Lung (tissue), 12 donors: ENCODE data around the gene PPP3R1. TPM values are rescaled to one million over a fixed set of nuclear protein-coding genes. Genes with fewer than 3 reads are reported as not detected.

Experiments
- ATAC-seq: fragments of 200-7000 bp; cut with Tn5 transposase; one replicate; pipeline ENCODE4 v1.9.1; 2020; ENCODE audit warnings: moderate number of reproducible peaks; ENCODE audit not compliant: insufficient read depth, low FRiP score
- DNase-seq, 3 donors: peaks; one replicate each; pipeline ENCODE4 v3.0.0-alpha.2; 2013 to 2017
- H3K27ac ChIP-seq, 2 donors: one replicate each; pipeline ENCODE4 v1.5.1; 2013; ENCODE audit warnings: mild to moderate bottlenecking in 2 of 2, moderate library complexity in 2 of 2, control low read depth in 1 of 2, inconsistent platforms in 1 of 2, low read depth in 1 of 2, low read length in 1 of 2
- H3K27me3 ChIP-seq, 3 donors: one replicate each; pipeline ENCODE4 v1.5.1; 2013; ENCODE audit warnings: low read length in 2 of 3; ENCODE audit not compliant: control insufficient read depth in 3 of 3, insufficient read depth in 3 of 3
- H3K36me3 ChIP-seq, 4 donors: one replicate each; pipeline ENCODE4 v1.5.1; 2013; ENCODE audit warnings: low read length in 4 of 4, mild to moderate bottlenecking in 1 of 4, moderate library complexity in 1 of 4; ENCODE audit not compliant: control insufficient read depth in 4 of 4, insufficient read depth in 4 of 4
- H3K4me1 ChIP-seq, 5 donors: one replicate each; pipeline ENCODE4 v1.5.1; 2013; ENCODE audit warnings: low read length in 5 of 5, mild to moderate bottlenecking in 2 of 5, moderate library complexity in 1 of 5; ENCODE audit not compliant: control insufficient read depth in 5 of 5, insufficient read depth in 5 of 5
- H3K4me3 ChIP-seq: one replicate; pipeline ENCODE4 v1.5.1; 2013; ENCODE audit warnings: mild to moderate bottlenecking, control low read depth, moderate library complexity
- H3K9ac ChIP-seq, 2 donors: one replicate each; pipeline ENCODE4 v1.5.1; 2013; ENCODE audit warnings: low read length in 2 of 2, control low read depth in 1 of 2; ENCODE audit not compliant: insufficient read depth in 1 of 2
- H3K9me3 ChIP-seq, 4 donors: one replicate each; pipeline ENCODE4 v1.5.1; 2013; ENCODE audit warnings: low read length in 3 of 4, mild to moderate bottlenecking in 1 of 4, moderate library complexity in 1 of 4; ENCODE audit not compliant: control insufficient read depth in 4 of 4, insufficient read depth in 3 of 4
- WGBS, 2 donors: extraction: QIAGEN DNeasy Blood & Tissue Kit; methylation state at CpG; one replicate each; pipeline ENCODE4 v1.1.7; 2013; 5-methylcytosine and 5-hydroxymethylcytosine counted together
- polyA plus RNA-seq, 2 donors: library from polyadenylated mRNA; stranded (reverse); fragments of 200-250 nt; gene quantifications; one replicate each; pipeline ENCODE4 v1.2.1, GENCODE V29; 2013
- total RNA-seq, 2 donors: library from RNA; depleted of rRNA in 1 of 2; stranded (reverse); fragments of >200 nt in 1 of 2; gene quantifications; one replicate each; pipeline ENCODE4 v1.2.1, GENCODE V29; 2014 to 2021
- TF ChIP-seq, protein P1 (sequence below): IDR thresholded peaks from 2 replicates; pipeline ENCODE4 v1.5.1; 2012; ENCODE audit warnings: mild to moderate bottlenecking; ENCODE audit errors: control extremely low read depth, extremely low read depth
- donor health status: control.
- donor health status: control.
- donor health status: Bipolar disorder and iron deficiency.
- donor health status: healthy.
- donor health status: DM: yes; HTN: yes; CAD: no.

The PPP3R1 gene
- total and polyA plus RNA-seq, 4 donors: 20.8 to 69.7 (median 36.8) TPM

DNA sequence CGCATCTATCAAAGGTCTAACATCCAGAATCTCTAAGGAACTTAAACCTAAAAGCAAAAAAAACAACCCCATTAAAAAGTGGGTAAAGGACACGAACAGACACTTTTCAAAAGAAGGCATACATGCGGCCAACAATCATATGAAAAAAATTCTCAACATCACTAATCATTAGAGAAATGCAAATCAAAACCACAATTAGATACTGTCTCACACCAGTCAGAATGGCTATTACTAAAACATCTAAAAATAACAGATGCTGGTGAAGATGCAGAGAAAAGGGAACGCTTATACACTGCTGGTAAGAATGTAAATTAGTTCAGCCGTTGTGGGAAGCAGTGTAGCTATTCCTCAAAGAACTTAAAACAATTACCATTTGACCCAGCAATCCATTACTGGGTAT is 38.0 kb downstream of the PPP3R1 start:
- ATAC-seq (no peak), DNase-seq (no peak)
- TF ChIP-seq, protein P1, sequence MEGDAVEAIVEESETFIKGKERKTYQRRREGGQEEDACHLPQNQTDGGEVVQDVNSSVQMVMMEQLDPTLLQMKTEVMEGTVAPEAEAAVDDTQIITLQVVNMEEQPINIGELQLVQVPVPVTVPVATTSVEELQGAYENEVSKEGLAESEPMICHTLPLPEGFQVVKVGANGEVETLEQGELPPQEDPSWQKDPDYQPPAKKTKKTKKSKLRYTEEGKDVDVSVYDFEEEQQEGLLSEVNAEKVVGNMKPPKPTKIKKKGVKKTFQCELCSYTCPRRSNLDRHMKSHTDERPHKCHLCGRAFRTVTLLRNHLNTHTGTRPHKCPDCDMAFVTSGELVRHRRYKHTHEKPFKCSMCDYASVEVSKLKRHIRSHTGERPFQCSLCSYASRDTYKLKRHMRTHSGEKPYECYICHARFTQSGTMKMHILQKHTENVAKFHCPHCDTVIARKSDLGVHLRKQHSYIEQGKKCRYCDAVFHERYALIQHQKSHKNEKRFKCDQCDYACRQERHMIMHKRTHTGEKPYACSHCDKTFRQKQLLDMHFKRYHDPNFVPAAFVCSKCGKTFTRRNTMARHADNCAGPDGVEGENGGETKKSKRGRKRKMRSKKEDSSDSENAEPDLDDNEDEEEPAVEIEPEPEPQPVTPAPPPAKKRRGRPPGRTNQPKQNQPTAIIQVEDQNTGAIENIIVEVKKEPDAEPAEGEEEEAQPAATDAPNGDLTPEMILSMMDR: no peak
- Histone ChIP-seq H3K27me3 (no peaks in the 10 kb centered on the region), H3K9me3 (no peaks in the 10 kb centered on the region), H3K4me3 (no peak overlapping the region), H3K27ac (no peak overlapping the region), H3K36me3 (peaks cover 0 to 10% (median 2%) of the 10 kb centered on the region in 4 donors), H3K9ac (no peak overlapping the region), H3K4me1 (peaks cover 0 to 24% (median 6%) of the 10 kb centered on the region in 5 donors)
- WGBS, 2 donors: 88 to 91% methylated on average over 5 of the region's 5 CpGs

- Histone ChIP-seq H3K27ac (no peak overlapping the region), H3K9me3 (no peaks in the 10 kb centered on the region), H3K36me3 (no peaks in the 10 kb centered on the region), H3K4me3 (no peak overlapping the region), H3K27me3 (no peaks in the 10 kb centered on the region), H3K9ac (no peak overlapping the region), H3K4me1 (peaks cover 0 to 7% (median 0%) of the 10 kb centered on the region in 5 donors)
- DNase-seq (no peak), ATAC-seq (no peak)
- TF ChIP-seq, protein P1: no peak
Observed at GRCh38 chr2:68206793-68207192, 45.5 kb downstream of the PPP3R1 start.

- Histone ChIP-seq H3K9ac (no peak overlapping the region), H3K27ac (peak overlapping the region in 1 of 2 donors; percentile 2), H3K4me1 (peaks cover 0 to 14% (median 0%) of the 10 kb centered on the region in 5 donors), H3K36me3 (no peaks in the 10 kb centered on the region), H3K27me3 (no peaks in the 10 kb centered on the region), H3K4me3 (no peak overlapping the region), H3K9me3 (no peaks in the 10 kb centered on the region)
- WGBS, 2 donors: 38 to 42% methylated on average over 3 of the region's 3 CpGs
- no peak for DNase-seq
- TF ChIP-seq, protein P1: no peak
- no peak for ATAC-seq
Observed at GRCh38 chr2:68203587-68203986, 48.7 kb downstream of the PPP3R1 start.

GRCh38 chr2:68200157-68200787 is 52.1 kb downstream of the PPP3R1 start:
- Histone ChIP-seq H3K27me3 (no peaks in the 10 kb centered on the region), H3K9ac (no peak overlapping the region), H3K27ac (no peak overlapping the region), H3K4me1 (peaks cover 0 to 14% (median 0%) of the 10 kb centered on the region in 5 donors), H3K36me3 (no peaks in the 10 kb centered on the region), H3K9me3 (no peaks in the 10 kb centered on the region), H3K4me3 (no peak overlapping the region)
- no peak for ATAC-seq
- TF ChIP-seq, protein P1: no peak
- 61 to 68% methylated on average over 4 of the region's 4 CpGs for WGBS, 2 donors
- DNase-seq: no peak
